Measurements from ENCODE around the gene PTPRS. TPM values are rescaled to one million over a fixed set of nuclear protein-coding genes. Genes with fewer than 3 reads are reported as not detected.

Gene PTPRS
- total RNA-seq, 2 donors from 2014 or later, result 7.9 to 15.6 TPM

- Histone ChIP-seq H3K9me3 (no peaks in the 10 kb centered on the region), H3K36me3 (no peaks in the 10 kb centered on the region), H3K27me3 (no peaks in the 10 kb centered on the region), H3K27ac (no peak overlapping the region), H3K4me3 (no peak overlapping the region), H3K9ac (ENCODE audit: low read depth in 2 of 2, low read length in 2 of 2) (no peak overlapping the region), H3K4me1 (no peaks in the 10 kb centered on the region)
- DNase-seq, result no peak
- intact Hi-C loops (cut with DNase I), result no loop called here
- TF ChIP-seq, protein P1, sequence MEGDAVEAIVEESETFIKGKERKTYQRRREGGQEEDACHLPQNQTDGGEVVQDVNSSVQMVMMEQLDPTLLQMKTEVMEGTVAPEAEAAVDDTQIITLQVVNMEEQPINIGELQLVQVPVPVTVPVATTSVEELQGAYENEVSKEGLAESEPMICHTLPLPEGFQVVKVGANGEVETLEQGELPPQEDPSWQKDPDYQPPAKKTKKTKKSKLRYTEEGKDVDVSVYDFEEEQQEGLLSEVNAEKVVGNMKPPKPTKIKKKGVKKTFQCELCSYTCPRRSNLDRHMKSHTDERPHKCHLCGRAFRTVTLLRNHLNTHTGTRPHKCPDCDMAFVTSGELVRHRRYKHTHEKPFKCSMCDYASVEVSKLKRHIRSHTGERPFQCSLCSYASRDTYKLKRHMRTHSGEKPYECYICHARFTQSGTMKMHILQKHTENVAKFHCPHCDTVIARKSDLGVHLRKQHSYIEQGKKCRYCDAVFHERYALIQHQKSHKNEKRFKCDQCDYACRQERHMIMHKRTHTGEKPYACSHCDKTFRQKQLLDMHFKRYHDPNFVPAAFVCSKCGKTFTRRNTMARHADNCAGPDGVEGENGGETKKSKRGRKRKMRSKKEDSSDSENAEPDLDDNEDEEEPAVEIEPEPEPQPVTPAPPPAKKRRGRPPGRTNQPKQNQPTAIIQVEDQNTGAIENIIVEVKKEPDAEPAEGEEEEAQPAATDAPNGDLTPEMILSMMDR (IDR thresholded peaks at IDR 0.05), result no peak
Measured at GRCh38 chr19:5352229-5352763, 11.7 kb upstream of the PTPRS start.

- intact Hi-C loops (cut with DNase I), result no loop called here
- Histone ChIP-seq H3K4me3 (no peak overlapping the region), H3K9ac (ENCODE audit: low read depth in 2 of 2, low read length in 2 of 2) (no peak overlapping the region), H3K27me3 (no peaks in the 10 kb centered on the region), H3K4me1 (no peaks in the 10 kb centered on the region), H3K27ac (no peak overlapping the region), H3K36me3 (no peaks in the 10 kb centered on the region), H3K9me3 (no peaks in the 10 kb centered on the region)
- DNase-seq, result no peak
- TF ChIP-seq, protein P1 (IDR thresholded peaks at IDR 0.05), result no peak
Measured at GRCh38 chr19:5351731-5352228, 11.2 kb upstream of the PTPRS start.

- Histone ChIP-seq H3K27me3 (no peaks in the 10 kb centered on the region), H3K9me3 (no peaks in the 10 kb centered on the region), H3K27ac (no peak overlapping the region), H3K4me3 (no peak overlapping the region), H3K36me3 (no peaks in the 10 kb centered on the region), H3K4me1 (no peaks in the 10 kb centered on the region), H3K9ac (ENCODE audit: low read depth in 2 of 2, low read length in 2 of 2) (no peak overlapping the region)
- no peak for DNase-seq
- intact Hi-C loops (cut with DNase I), result no loop called here
- TF ChIP-seq, protein P1 (IDR thresholded peaks at IDR 0.05), result no peak
Measured at GRCh38 chr19:5349041-5349440, 8.4 kb upstream of the PTPRS start.

- TF ChIP-seq, protein P1 (IDR thresholded peaks at IDR 0.05), result no peak
- Histone ChIP-seq H3K4me3 (no peak overlapping the region), H3K27ac (no peak overlapping the region), H3K27me3 (no peaks in the 10 kb centered on the region), H3K36me3 (no peaks in the 10 kb centered on the region), H3K9ac (ENCODE audit: low read depth in 2 of 2, low read length in 2 of 2) (no peak overlapping the region), H3K9me3 (no peaks in the 10 kb centered on the region), H3K4me1 (no peaks in the 10 kb centered on the region)
- DNase-seq, result no peak
- intact Hi-C loops (cut with DNase I), result no loop called here
Measured at GRCh38 chr19:5345895-5346386, 5.3 kb upstream of the PTPRS start.

DNA sequence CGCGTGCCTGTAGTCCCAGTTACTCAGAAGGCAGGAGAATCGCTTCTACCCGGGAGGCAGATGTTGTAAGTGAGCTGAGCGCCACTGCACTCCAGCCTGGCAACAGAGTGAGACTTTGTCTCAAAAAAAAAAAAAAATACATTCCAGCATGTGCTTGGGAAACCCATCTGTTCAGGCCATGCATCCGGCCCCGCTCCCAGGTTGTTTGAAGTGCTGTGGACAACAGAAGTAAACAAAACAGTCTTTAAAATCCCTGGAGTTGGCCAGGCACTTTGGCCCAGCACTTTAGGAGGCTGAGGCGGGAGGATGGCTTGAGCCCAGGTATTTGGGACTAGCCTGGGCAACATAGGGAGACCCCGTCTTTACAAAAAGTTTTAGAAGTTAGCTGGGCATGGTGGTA, 3.2 kb upstream of the PTPRS start:
- no peaks in the 10 kb centered on the region for H3K4me1 ChIP-seq
- H3K27ac ChIP-seq, result no peak overlapping the region
- peaks cover 11% of the 10 kb centered on the region for H3K27me3 ChIP-seq
- no peak for DNase-seq
- no peaks in the 10 kb centered on the region for H3K9me3 ChIP-seq
- TF ChIP-seq, protein P1 (IDR thresholded peaks at IDR 0.05), result no peak
- H3K9ac ChIP-seq (ENCODE audit: low read depth in 2 of 2, low read length in 2 of 2), result no peak overlapping the region
- intact Hi-C loops (cut with DNase I), result no loop called here
- no peaks in the 10 kb centered on the region for H3K36me3 ChIP-seq
- H3K4me3 ChIP-seq, result no peak overlapping the region

All from colonic mucosa (tissue), 4 donors.